Measurements from ENCODE around the gene HCRTR1. TPM values are rescaled to one million over a fixed set of nuclear protein-coding genes. Genes with fewer than 3 reads are reported as not detected.

Gene HCRTR1
- total RNA-seq, 5 donors from 2014 or later (not counting 1 experiment from before 2014, with no cell fraction given) = not detected

DNA sequence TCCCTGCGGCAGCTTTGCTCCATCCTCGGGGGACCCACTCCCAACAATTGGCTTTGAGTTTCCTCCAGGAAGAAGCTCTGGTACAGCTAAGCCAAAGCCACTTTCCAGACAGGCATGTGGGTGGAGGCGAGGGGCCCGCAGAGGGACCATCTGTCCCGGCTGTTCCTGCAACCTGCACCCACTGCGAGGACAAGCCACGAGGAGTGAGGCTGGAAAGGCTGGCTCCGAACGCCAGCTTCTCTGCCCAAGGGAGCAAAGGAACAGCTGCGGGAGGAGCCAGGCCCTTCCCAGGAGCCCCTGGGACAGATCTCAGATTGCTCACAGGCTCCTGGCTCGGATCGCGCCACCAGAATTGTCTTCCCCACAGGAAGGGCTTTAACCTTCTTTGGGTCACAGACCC is 55.5 kb downstream of the HCRTR1 start:
- no peak overlapping the region for H3K4me3 ChIP-seq (ENCODE audit: control insufficient read depth in 1 of 2, extremely low read depth in 1 of 2, low read length in 1 of 2)
- peaks cover 0 to 52% of the 10 kb centered on the region in 2 experiments for H3K27me3 ChIP-seq (replicated peaks in 1 of 2; ENCODE audit: control insufficient read depth in 2 of 2, extremely low read depth in 1 of 2, insufficient read depth in 2 of 2, low read length in 1 of 2)
- ChIA-PET CTCF (interaction anchor here in 1 of 2 donors (0.5 kb wide), 1 partner anchor 571 kb away, joined by 3 read pairs; no protein-coding TSS in a partner anchor), POLR2A (no interaction called here)
- no peak overlapping the region for H3K27ac ChIP-seq (ENCODE audit: low read length)
- H3K9me3 ChIP-seq = no peaks in the 10 kb centered on the region
- WGBS (ENCODE audit: insufficient coverage) = 78% methylated on average over 10 of the region's 13 CpGs
- H3K4me3 Mint-ChIP-seq = no peak overlapping the region
- H3K27ac Mint-ChIP-seq = no peak overlapping the region
- H3K36me3 Mint-ChIP-seq = no peaks in the 10 kb centered on the region
- no peak for ATAC-seq (replicated peaks in 1 of 4)
- H3K36me3 ChIP-seq (ENCODE audit: control insufficient read depth in 2 of 2, extremely low read depth in 1 of 2, insufficient read depth in 1 of 2, low read length in 1 of 2) = no peaks in the 10 kb centered on the region
- peaks cover 12 to 13% (median 13%) of the 10 kb centered on the region in 3 donors for H3K4me1 Mint-ChIP-seq
- DNase-seq = no peak
- H3K27me3 Mint-ChIP-seq = peaks cover 9 to 35% of the 10 kb centered on the region in 2 donors
- H3K4me1 ChIP-seq (ENCODE audit: control insufficient read depth in 1 of 2, extremely low read depth in 1 of 2, insufficient read depth in 2 of 2, low read length in 2 of 2) = peaks cover 0 to 12% of the 10 kb centered on the region in 2 experiments
- H3K9me3 Mint-ChIP-seq = no peaks in the 10 kb centered on the region

DNA sequence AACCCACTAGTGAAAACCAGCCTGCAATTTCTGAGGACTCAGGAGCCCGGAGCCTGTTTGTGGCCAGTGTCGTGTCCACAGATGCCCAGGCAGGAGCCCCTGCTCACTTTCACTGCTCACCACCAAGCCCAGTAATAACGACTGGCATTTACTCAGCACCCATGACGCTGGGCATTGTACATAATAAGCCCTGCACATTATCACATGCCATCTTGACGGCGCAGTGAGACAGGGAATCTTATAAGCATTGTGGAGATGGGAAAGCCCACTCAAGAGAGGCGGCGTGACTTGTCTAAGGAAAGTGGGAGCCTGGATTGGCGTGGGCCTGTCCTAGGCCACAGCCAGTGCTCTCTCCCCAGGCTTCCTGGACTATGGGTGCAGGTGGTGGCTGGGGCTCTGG is 55.9 kb downstream of the HCRTR1 start:
- ATAC-seq (replicated peaks in 1 of 4) (no peak), DNase-seq (no peak)
- Mint-ChIP-seq H3K9me3 (no peaks in the 10 kb centered on the region), H3K27me3 (peaks cover 9 to 32% of the 10 kb centered on the region in 2 donors), H3K36me3 (no peaks in the 10 kb centered on the region), H3K4me1 (peaks cover 12 to 13% (median 13%) of the 10 kb centered on the region in 3 donors), H3K4me3 (no peak overlapping the region), H3K27ac (no peak overlapping the region)
- H3K36me3 ChIP-seq (ENCODE audit: control insufficient read depth in 2 of 2, extremely low read depth in 1 of 2, insufficient read depth in 1 of 2, low read length in 1 of 2) = no peaks in the 10 kb centered on the region
- POLR2A ChIA-PET = no interaction called here
- no peaks in the 10 kb centered on the region for H3K9me3 ChIP-seq
- no peak overlapping the region for H3K27ac ChIP-seq (ENCODE audit: low read length)
- WGBS (ENCODE audit: insufficient coverage) = 79% methylated on average over 2 of the region's 9 CpGs
- peaks cover 0 to 47% of the 10 kb centered on the region in 2 experiments for H3K27me3 ChIP-seq (replicated peaks in 1 of 2; ENCODE audit: control insufficient read depth in 2 of 2, extremely low read depth in 1 of 2, insufficient read depth in 2 of 2, low read length in 1 of 2)
- CTCF ChIA-PET = interaction anchor here in 1 of 2 donors (0.5 kb wide), 1 partner anchor 572 kb away, joined by 3 read pairs; no protein-coding TSS in a partner anchor
- peaks cover 0 to 12% of the 10 kb centered on the region in 2 experiments for H3K4me1 ChIP-seq (ENCODE audit: control insufficient read depth in 1 of 2, extremely low read depth in 1 of 2, insufficient read depth in 2 of 2, low read length in 2 of 2)
- no peak overlapping the region for H3K4me3 ChIP-seq (ENCODE audit: control insufficient read depth in 1 of 2, extremely low read depth in 1 of 2, low read length in 1 of 2)

DNA sequence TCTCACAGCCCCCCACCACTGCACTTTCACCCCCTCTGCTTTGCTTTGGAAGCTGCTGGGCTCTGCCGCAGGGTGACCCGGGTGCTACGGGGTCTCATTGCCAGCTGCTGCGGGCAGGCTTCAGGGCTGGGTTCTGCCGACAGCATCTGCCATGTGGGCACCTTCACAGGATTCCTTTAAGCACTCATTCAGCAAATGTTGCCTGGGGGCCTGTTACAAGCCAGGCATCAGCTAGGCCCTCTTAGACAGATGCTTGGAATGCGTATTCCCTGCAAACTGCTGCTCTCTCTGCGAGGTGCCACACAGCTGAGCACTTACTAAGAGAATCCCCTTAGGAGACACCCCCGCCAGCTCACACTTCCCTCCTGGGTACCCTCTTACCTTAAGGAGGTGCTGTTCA is 57.1 kb downstream of the HCRTR1 start:
- CTCF ChIA-PET = no interaction called here

DNA sequence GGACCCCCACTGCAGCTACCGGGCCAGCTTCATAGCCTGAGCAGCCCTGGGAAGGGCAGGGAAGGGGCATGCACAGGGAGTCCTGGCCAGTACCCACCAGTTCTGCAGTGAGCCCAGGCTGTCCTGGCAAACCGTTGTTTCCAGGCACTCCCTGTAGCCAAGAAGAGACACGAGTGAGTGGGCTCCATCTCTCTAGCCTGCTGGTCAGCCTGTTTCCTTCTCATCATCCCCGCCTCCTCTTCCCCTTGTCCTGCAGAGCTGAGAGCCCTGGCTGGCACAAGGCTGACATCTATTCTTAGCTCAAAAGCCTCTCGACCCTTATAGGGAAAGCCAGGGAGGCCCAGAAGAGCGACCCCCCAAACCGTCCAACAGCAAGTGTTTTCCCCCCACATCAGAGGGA is 57.7 kb downstream of the HCRTR1 start:
- Histone ChIP-seq H3K4me1 (ENCODE audit: control insufficient read depth in 1 of 2, extremely low read depth in 1 of 2, insufficient read depth in 2 of 2, low read length in 2 of 2) (peaks cover 0 to 5% of the 10 kb centered on the region in 2 experiments), H3K27me3 (replicated peaks in 1 of 2; ENCODE audit: control insufficient read depth in 2 of 2, extremely low read depth in 1 of 2, insufficient read depth in 2 of 2, low read length in 1 of 2) (peaks cover 0 to 37% of the 10 kb centered on the region in 2 experiments), H3K9me3 (no peaks in the 10 kb centered on the region), H3K4me3 (ENCODE audit: control insufficient read depth in 1 of 2, extremely low read depth in 1 of 2, low read length in 1 of 2) (no peak overlapping the region), H3K36me3 (ENCODE audit: control insufficient read depth in 2 of 2, extremely low read depth in 1 of 2, insufficient read depth in 1 of 2, low read length in 1 of 2) (no peaks in the 10 kb centered on the region), H3K27ac (ENCODE audit: low read length) (no peak overlapping the region)
- Mint-ChIP-seq H3K36me3 (no peaks in the 10 kb centered on the region), H3K27me3 (peaks cover 2 to 18% of the 10 kb centered on the region in 2 donors), H3K4me3 (no peak overlapping the region), H3K27ac (no peak overlapping the region), H3K4me1 (peaks cover 3 to 5% (median 4%) of the 10 kb centered on the region in 3 donors), H3K9me3 (no peaks in the 10 kb centered on the region)
- WGBS (ENCODE audit: insufficient coverage) = 81% methylated on average over 4 of the region's 7 CpGs
- POLR2A ChIA-PET = interaction anchor here in 1 of 2 donors (0.6 kb wide), 1 partner anchor 301 kb away, joined by 3 read pairs; no protein-coding TSS in a partner anchor
- DNase-seq (no peak), ATAC-seq (replicated peaks in 1 of 4) (no peak)
- CTCF ChIA-PET = no interaction called here

More for the DNA sequence above, 57.1 kb downstream of the HCRTR1 start:
- Mint-ChIP-seq H3K27ac (no peak overlapping the region), H3K4me3 (no peak overlapping the region), H3K9me3 (no peaks in the 10 kb centered on the region), H3K36me3 (no peaks in the 10 kb centered on the region), H3K4me1 (peaks cover 8 to 9% (median 9%) of the 10 kb centered on the region in 3 donors), H3K27me3 (peaks cover 5 to 24% of the 10 kb centered on the region in 2 donors)
- DNase-seq (no peak), ATAC-seq (replicated peaks in 1 of 4) (no peak)
- Histone ChIP-seq H3K9me3 (no peaks in the 10 kb centered on the region), H3K36me3 (ENCODE audit: control insufficient read depth in 2 of 2, extremely low read depth in 1 of 2, insufficient read depth in 1 of 2, low read length in 1 of 2) (no peaks in the 10 kb centered on the region), H3K4me1 (ENCODE audit: control insufficient read depth in 1 of 2, extremely low read depth in 1 of 2, insufficient read depth in 2 of 2, low read length in 2 of 2) (peaks cover 0 to 10% of the 10 kb centered on the region in 2 experiments), H3K27ac (ENCODE audit: low read length) (no peak overlapping the region), H3K27me3 (replicated peaks in 1 of 2; ENCODE audit: control insufficient read depth in 2 of 2, extremely low read depth in 1 of 2, insufficient read depth in 2 of 2, low read length in 1 of 2) (peaks cover 0 to 40% of the 10 kb centered on the region in 2 experiments), H3K4me3 (ENCODE audit: control insufficient read depth in 1 of 2, extremely low read depth in 1 of 2, low read length in 1 of 2) (no peak overlapping the region)
- 78% methylated on average over 7 of the region's 8 CpGs for WGBS (ENCODE audit: insufficient coverage)
- POLR2A ChIA-PET = interaction anchor here in 1 of 2 donors (0.6 kb wide), 1 partner anchor 301 kb away, joined by 3 read pairs; no protein-coding TSS in a partner anchor

DNA sequence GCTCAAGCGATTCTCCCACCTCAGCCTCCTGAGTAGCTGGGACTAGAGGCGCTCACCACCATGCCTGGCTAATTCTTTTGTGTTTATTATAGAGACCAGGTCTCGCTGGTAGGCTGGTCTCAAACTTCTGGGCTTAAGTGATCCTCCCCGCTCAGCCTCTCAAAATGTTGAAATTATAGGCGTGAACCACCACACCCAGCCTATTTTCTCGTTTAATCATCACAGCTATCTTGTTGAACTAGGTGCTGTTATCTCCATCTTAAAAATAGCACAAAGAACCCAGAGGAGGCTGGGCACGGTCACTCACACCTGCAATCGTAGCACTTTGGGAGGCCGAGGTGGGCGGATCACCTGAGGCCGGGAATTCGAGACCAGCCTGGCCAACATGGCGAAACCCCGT is 58.3 kb downstream of the HCRTR1 start:
- WGBS (ENCODE audit: insufficient coverage) = 82% methylated on average over 4 of the region's 14 CpGs
- POLR2A ChIA-PET = no interaction called here
- Histone ChIP-seq H3K36me3 (ENCODE audit: control insufficient read depth in 2 of 2, extremely low read depth in 1 of 2, insufficient read depth in 1 of 2, low read length in 1 of 2) (no peaks in the 10 kb centered on the region), H3K27me3 (replicated peaks in 1 of 2; ENCODE audit: control insufficient read depth in 2 of 2, extremely low read depth in 1 of 2, insufficient read depth in 2 of 2, low read length in 1 of 2) (peaks cover 0 to 36% of the 10 kb centered on the region in 2 experiments), H3K27ac (ENCODE audit: low read length) (no peak overlapping the region), H3K4me1 (ENCODE audit: control insufficient read depth in 1 of 2, extremely low read depth in 1 of 2, insufficient read depth in 2 of 2, low read length in 2 of 2) (no peaks in the 10 kb centered on the region), H3K9me3 (no peaks in the 10 kb centered on the region), H3K4me3 (ENCODE audit: control insufficient read depth in 1 of 2, extremely low read depth in 1 of 2, low read length in 1 of 2) (no peak overlapping the region)
- CTCF ChIA-PET = no interaction called here
- no peak overlapping the region for H3K4me3 Mint-ChIP-seq
- no peaks in the 10 kb centered on the region for H3K9me3 Mint-ChIP-seq
- H3K4me1 Mint-ChIP-seq = peaks cover 0 to 3% (median 0%) of the 10 kb centered on the region in 3 donors
- no peak for ATAC-seq (replicated peaks in 1 of 4)
- peaks cover 0 to 15% of the 10 kb centered on the region in 2 donors for H3K27me3 Mint-ChIP-seq
- H3K27ac Mint-ChIP-seq = no peak overlapping the region
- no peaks in the 10 kb centered on the region for H3K36me3 Mint-ChIP-seq
- no peak for DNase-seq

Other genes with a start within 250 kb of the HCRTR1 start
- gene FABP3, start 244.6 kb upstream of the HCRTR1 start, total RNA-seq = under 1 TPM in 1 of 5 donors, not detected in 4; 0.53 TPM
- under 1 TPM in 3 of 5 donors, not detected in 2; 0.26 to 0.82 (median 0.36) TPM for gene SERINC2, start 204.5 kb upstream of the HCRTR1 start, total RNA-seq
- under 1 TPM in 3 of 5 donors, not detected in 2; 0.43 to 0.61 (median 0.44) TPM for gene TINAGL1, start 41.2 kb upstream of the HCRTR1 start, total RNA-seq
- gene PEF1, start 27.2 kb downstream of the HCRTR1 start, total RNA-seq = 10 to 100 TPM; 38.7 to 49.8 (median 42.4) TPM
- gene COL16A1, start 86.3 kb downstream of the HCRTR1 start, total RNA-seq = under 1 TPM in 3 of 5 donors, not detected in 2; 0.41 to 0.67 (median 0.59) TPM
- gene ADGRB2, start 146.7 kb downstream of the HCRTR1 start, total RNA-seq = 1 to 10 TPM in 2 of 5 donors, under 1 TPM in 3; 0.65 to 3.4 (median 0.98) TPM
- gene SPOCD1, start 198.3 kb downstream of the HCRTR1 start, total RNA-seq = not detected

All from T-cell (primary cell).